Measurements from ENCODE around the gene COG2.

DNA sequence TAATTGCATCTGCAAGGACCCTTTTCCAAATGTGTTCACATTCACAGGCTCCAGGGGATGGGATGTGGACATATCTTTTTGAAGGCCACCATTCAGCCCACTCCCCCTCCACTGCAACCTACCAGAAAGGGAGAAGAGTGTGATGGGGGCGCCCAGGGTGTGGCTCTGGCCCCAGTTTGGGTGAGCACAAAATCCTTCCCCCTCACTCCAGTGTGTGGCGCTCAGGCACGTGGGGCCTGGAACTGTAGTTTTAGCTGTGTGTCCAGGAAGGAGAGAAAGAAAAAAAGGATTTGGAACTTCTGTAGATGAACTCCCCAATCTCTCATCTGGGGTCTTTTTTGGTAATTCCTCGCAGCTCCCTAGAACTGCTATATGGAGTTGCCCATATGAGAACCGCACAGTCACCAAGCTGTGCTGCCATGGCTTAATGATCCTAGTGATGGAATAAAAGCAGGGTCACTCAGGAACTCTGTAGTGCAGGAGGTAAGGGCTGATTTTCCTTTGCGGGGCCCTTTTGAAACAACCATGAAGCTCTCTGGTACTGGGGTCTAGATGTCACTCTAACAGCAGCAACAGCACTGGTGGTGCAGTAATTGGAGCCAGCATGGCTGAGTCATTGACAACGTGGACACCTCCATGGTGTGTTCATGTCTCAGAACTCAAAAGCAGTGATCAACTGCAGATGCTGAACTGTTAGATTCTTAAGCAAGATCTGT, 54.6 kb downstream of the COG2 start:
- TF ChIP-seq, protein P1, sequence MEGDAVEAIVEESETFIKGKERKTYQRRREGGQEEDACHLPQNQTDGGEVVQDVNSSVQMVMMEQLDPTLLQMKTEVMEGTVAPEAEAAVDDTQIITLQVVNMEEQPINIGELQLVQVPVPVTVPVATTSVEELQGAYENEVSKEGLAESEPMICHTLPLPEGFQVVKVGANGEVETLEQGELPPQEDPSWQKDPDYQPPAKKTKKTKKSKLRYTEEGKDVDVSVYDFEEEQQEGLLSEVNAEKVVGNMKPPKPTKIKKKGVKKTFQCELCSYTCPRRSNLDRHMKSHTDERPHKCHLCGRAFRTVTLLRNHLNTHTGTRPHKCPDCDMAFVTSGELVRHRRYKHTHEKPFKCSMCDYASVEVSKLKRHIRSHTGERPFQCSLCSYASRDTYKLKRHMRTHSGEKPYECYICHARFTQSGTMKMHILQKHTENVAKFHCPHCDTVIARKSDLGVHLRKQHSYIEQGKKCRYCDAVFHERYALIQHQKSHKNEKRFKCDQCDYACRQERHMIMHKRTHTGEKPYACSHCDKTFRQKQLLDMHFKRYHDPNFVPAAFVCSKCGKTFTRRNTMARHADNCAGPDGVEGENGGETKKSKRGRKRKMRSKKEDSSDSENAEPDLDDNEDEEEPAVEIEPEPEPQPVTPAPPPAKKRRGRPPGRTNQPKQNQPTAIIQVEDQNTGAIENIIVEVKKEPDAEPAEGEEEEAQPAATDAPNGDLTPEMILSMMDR (conservative IDR thresholded peaks at IDR 0.05; ENCODE audit: low read depth, low read length), result no peak
- TF ChIP-seq EZH2 (IDR thresholded peaks at IDR 0.05; ENCODE audit: low read length, unreplicated experiment), result no peak
- no peak for TF ChIP-seq EZH2phosphoT487 (IDR thresholded peaks at IDR 0.05; ENCODE audit: borderline replicate concordance, low read length)
